B cell (primary cell): ENCODE measurements around the gene PGP. TPM values are rescaled to one million over a fixed set of nuclear protein-coding genes. Genes with fewer than 3 reads are reported as not detected.

Source experiments
- ATAC-seq: fragments of 200-7000 bp; cut with Tn5 transposase; one replicate; pipeline ENCODE4 v1.10.0; 2021; ENCODE audit warnings: low read depth, mild to moderate bottlenecking, moderate number of reproducible peaks, moderate library complexity
- CTCF ChIA-PET: fragments of 350-600 bp; sonication (Branson Sonifier 250); formaldehyde crosslinking; loops from one replicate; lab custom pipeline; 2021; ENCODE audit warnings: antibody characterized with exemption, inconsistent platforms; lab: Charles Lee
- POLR2A ChIA-PET: fragments of 350-600 bp; sonication (Branson Sonifier 250); formaldehyde crosslinking; loops from one replicate; lab custom pipeline; 2021; ENCODE audit warnings: antibody characterized with exemption; lab: Charles Lee
- DNase-seq: peaks from one replicate; pipeline ENCODE4 v3.0.0; 2013
- H2AFZ ChIP-seq: 2 replicates; pipeline ENCODE4 v1.6.1; 2012; ENCODE audit warnings: mild to moderate bottlenecking, low read depth, low read length; ENCODE audit not compliant: insufficient read depth, poor library complexity, severe bottlenecking
- H3K27ac ChIP-seq, 2 donors: 1 replicate in 1 of 2; 2 replicates in 1 of 2; pipeline ENCODE4 v1.5.1; 2012 to 2013; ENCODE audit warnings: low read length in 2 of 2, mild to moderate bottlenecking in 2 of 2, moderate library complexity in 1 of 2
- H3K27me3 ChIP-seq, 4 experiments: fragments of 200-600 bp in 1 of 4; sonication (generic) in 1 of 4; replicated peaks in 1 of 4; 1 replicate in 2 of 4; 2 replicates in 2 of 4; pipeline versions ENCODE4 v1.6.1 to v1.7.0; 2013 to 2016; ENCODE audit warnings: low read length in 3 of 4, mild to moderate bottlenecking in 2 of 4, mixed read lengths in 1 of 4, moderate library complexity in 1 of 4; ENCODE audit not compliant: insufficient read depth in 4 of 4, control insufficient read depth in 3 of 4; ENCODE audit errors: control extremely low read depth in 1 of 4
- H3K36me3 ChIP-seq, 2 experiments: replicated peaks in 1 of 2; 1 replicate in 1 of 2; 2 replicates in 1 of 2; pipeline versions ENCODE4 v1.6.1 to v1.7.1; 2013; ENCODE audit warnings: low read length in 1 of 2; ENCODE audit not compliant: insufficient read depth in 2 of 2, control insufficient read depth in 1 of 2; ENCODE audit errors: control extremely low read depth in 1 of 2, extremely low read depth in 1 of 2
- H3K4me1 ChIP-seq, 2 donors: fragments of 200-600 bp in 1 of 2; sonication (generic) in 1 of 2; 1 replicate in 1 of 2; 2 replicates in 1 of 2; pipeline versions ENCODE4 v1.5.1 to v1.6.1; 2013 to 2017; ENCODE audit warnings: low read length in 2 of 2; ENCODE audit not compliant: control insufficient read depth in 2 of 2, insufficient read depth in 2 of 2
- H3K4me2 ChIP-seq: replicated peaks from 2 replicates; pipeline ENCODE3; 2012; ENCODE audit warnings: mild to moderate bottlenecking, low read depth, low read length; ENCODE audit not compliant: poor library complexity, severe bottlenecking
- H3K4me3 ChIP-seq, 5 experiments: fragments of 200-600 bp in 1 of 5; sonication (generic) in 1 of 5; 1 replicate in 3 of 5; 2 replicates in 2 of 5; pipeline versions ENCODE4 v1.5.1 to v1.7.0; 2011 to 2016; ENCODE audit warnings: low read length in 4 of 5, mild to moderate bottlenecking in 4 of 5, low read depth in 2 of 5, control low read depth in 1 of 5, moderate library complexity in 1 of 5; ENCODE audit not compliant: insufficient read depth in 1 of 5; ENCODE audit errors: control extremely low read depth in 1 of 5, extremely low read depth in 1 of 5
- H3K79me2 ChIP-seq: fragments of 200-600 bp; sonication (generic); one replicate; pipeline ENCODE4 v1.6.0; 2016; ENCODE audit warnings: low read length; ENCODE audit not compliant: control insufficient read depth, insufficient read depth
- H3K9ac ChIP-seq: fragments of 200-600 bp; sonication (generic); 2 replicates; pipeline ENCODE4 v1.6.1; 2017; ENCODE audit warnings: mild to moderate bottlenecking, low read length, moderate library complexity
- H3K9me3 ChIP-seq, 3 donors: one replicate each; pipeline versions ENCODE4 v1.6.1 to v1.7.1; 2013; ENCODE audit warnings: low read length in 2 of 3; ENCODE audit not compliant: control insufficient read depth in 2 of 3, insufficient read depth in 1 of 3; ENCODE audit errors: control extremely low read depth in 1 of 3
- H4K20me1 ChIP-seq: 2 replicates; pipeline ENCODE4 v1.6.0; 2012; ENCODE audit warnings: mild to moderate bottlenecking, low read length; ENCODE audit not compliant: insufficient read depth, control insufficient read depth, poor library complexity, severe bottlenecking
- H3K27ac Mint-ChIP-seq: one replicate; pipeline ENCODE4 v1.8.0; 2021; ENCODE audit warnings: mixed read lengths
- H3K27me3 Mint-ChIP-seq: one replicate; pipeline ENCODE4 v1.8.0; 2021; ENCODE audit warnings: mixed read lengths
- H3K4me1 Mint-ChIP-seq: one replicate; pipeline ENCODE4 v1.8.0; 2021; ENCODE audit warnings: mixed read lengths
- H3K4me3 Mint-ChIP-seq: one replicate; pipeline ENCODE4 v1.8.0; 2021; ENCODE audit warnings: mixed read lengths
- H3K9me3 Mint-ChIP-seq: one replicate; pipeline ENCODE4 v1.8.0; 2022; ENCODE audit warnings: mixed read lengths; ENCODE audit not compliant: insufficient read depth
- CTCF ChIP-seq: fragments of 200-600 bp; IDR thresholded peaks from one replicate; pipeline ENCODE4 v1.8.0; 2022; ENCODE audit warnings: antibody characterized with exemption, mild to moderate bottlenecking
- EZH2 ChIP-seq: IDR thresholded peaks from 2 replicates; pipeline ENCODE4 v1.6.1; 2012; ENCODE audit warnings: borderline replicate concordance, low read depth, mild to moderate bottlenecking, moderate library complexity, low read length; ENCODE audit not compliant: insufficient read depth, poor library complexity, severe bottlenecking
- WGBS: methylation state at CpG from one replicate; pipeline ENCODE4 v1.1.5; 2013; ENCODE audit warnings: missing lambda C conversion rate; ENCODE audit not compliant: insufficient coverage; 5-methylcytosine and 5-hydroxymethylcytosine counted together
- intact Hi-C: fragments of 100-400 bp; cut with micrococcal nuclease; formaldehyde crosslinking; loops from one replicate; pipeline ENCODE4 v1.10.0; 2022
- polyA plus RNA-seq: library from polyadenylated mRNA; depleted of rRNA; stranded (reverse); fragments of >200 nt; gene quantifications from 2 replicates; pipeline ENCODE4 v1.2.3, GENCODE V29; 2012
- total RNA-seq, 2 donors: library from RNA; stranded (reverse); fragments of 120-200 nt in 1 of 2; gene quantifications; 1 replicate in 1 of 2; 2 replicates in 1 of 2; pipeline versions ENCODE4 v1.2.3 to v1.2.4, GENCODE V29; 2013 to 2022

The PGP gene
- total and polyA plus RNA-seq, 2 donors (not counting 1 experiment from before 2014, with no cell fraction given), result 15.4 to 16.5 TPM

GRCh38 chr16:2233046-2233775 lies 18.6 kb upstream of the PGP start:
- no peak overlapping the region for H3K9ac ChIP-seq
- CTCF ChIA-PET, result no interaction called here
- Mint-ChIP-seq H3K27me3 (peaks cover 3% of the 10 kb centered on the region), H3K4me1 (no peaks in the 10 kb centered on the region), H3K27ac (no peak overlapping the region), H3K9me3 (no peaks in the 10 kb centered on the region), H3K4me3 (no peak overlapping the region)
- H2AFZ ChIP-seq, result no peak overlapping the region
- peaks cover 0 to 5% (median 0%) of the 10 kb centered on the region in 3 donors for H3K9me3 ChIP-seq
- peaks cover 46% of the 10 kb centered on the region for H4K20me1 ChIP-seq
- peaks cover 8% of the 10 kb centered on the region for H3K79me2 ChIP-seq
- no peak overlapping the region for H3K27ac ChIP-seq
- no peak overlapping the region for H3K4me2 ChIP-seq
- H3K27me3 ChIP-seq, result peaks cover 0 to 27% (median 11%) of the 10 kb centered on the region in 4 experiments
- 98% methylated on average over 27 of the region's 28 CpGs for WGBS
- no peak for TF ChIP-seq CTCF
- TF ChIP-seq EZH2, result no peak
- H3K4me3 ChIP-seq, result no peak overlapping the region
- ATAC-seq, result no peak
- intact Hi-C loops, result no loop called here
- POLR2A ChIA-PET, result no interaction called here
- H3K36me3 ChIP-seq, result peaks cover 0 to 62% of the 10 kb centered on the region in 2 experiments
- no peak for DNase-seq
- H3K4me1 ChIP-seq, result peaks cover 12 to 15% of the 10 kb centered on the region in 2 donors
